Measurements from ENCODE around the gene RHEX.
"Not testable (repeated sequence)": the region's sequence is repeated elsewhere in the genome, so short reads cannot be mapped to it uniquely, and the experiment has no call there.

RHEX gene

GRCh38 chr1:206030191-206030590, 22.8 kb upstream of the RHEX start:
- DNase-seq (ENCODE audit: low read depth, low spot score), result no peak

DNA sequence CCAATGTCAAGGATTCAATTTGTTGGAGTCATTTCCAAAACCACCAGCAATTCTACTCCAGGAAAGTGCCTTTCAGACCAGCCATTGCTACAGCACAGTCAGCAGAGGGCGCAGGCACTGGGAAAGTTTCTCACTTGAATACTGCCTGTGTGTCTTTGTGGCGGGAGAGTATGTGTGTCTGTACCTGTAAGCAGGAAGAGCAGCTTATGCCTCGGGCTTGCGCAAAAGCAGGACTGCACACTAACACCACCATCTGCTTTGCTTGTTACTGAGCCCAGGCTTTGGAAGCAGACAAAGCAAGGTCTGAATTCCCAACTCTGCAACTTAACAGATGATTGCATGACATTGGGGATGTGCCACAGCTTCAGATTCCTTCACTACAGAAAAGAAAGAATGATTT, 22.3 kb upstream of the RHEX start:
- DNase-seq (ENCODE audit: low read depth, low spot score), result peak; percentile 44

GRCh38 chr1:206032380-206033140, 20.4 kb upstream of the RHEX start:
- no peak for DNase-seq (ENCODE audit: low read depth, low spot score)

GRCh38 chr1:206035027-206035426, 17.9 kb upstream of the RHEX start:
- DNase-seq (ENCODE audit: low read depth, low spot score), result no peak

DNA sequence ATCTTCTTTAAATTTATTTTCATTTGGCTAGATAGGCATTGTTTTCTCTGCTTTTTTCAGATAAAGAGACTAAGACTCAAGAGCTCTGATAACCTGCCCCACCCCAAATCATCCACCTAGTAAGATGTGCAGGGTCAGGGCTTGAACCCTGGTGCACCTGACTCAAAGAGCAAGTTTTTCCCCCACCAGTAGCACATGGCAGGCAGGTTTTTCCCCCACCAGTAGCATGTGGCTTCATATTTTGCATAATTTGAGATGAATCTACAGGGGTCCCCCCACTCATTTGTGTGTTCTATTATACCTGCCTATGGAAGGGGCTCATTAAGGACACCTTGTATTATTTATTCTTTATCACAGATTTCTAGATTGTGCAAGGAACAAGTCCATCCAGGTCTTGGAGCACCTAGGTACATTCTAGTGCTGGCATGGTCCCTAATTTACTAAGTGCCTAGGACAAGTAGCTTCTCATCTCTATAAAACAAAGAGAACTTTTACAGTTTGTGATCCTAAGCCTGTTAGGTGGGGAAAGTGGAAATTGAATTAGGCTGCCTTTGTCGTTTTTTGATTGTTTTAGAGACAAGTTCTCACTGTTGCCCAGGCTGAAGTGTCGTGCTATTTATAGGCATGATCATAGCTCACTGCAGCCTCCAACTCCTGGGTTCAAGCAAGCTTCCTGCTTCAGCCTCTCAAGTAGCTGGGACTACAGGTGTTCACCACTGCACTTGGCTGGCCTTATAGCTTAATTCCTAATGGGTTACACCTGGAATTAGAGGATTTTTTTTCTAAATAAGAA, 16.1 kb upstream of the RHEX start:
- no peak for DNase-seq (ENCODE audit: low read depth, low spot score)

DNA sequence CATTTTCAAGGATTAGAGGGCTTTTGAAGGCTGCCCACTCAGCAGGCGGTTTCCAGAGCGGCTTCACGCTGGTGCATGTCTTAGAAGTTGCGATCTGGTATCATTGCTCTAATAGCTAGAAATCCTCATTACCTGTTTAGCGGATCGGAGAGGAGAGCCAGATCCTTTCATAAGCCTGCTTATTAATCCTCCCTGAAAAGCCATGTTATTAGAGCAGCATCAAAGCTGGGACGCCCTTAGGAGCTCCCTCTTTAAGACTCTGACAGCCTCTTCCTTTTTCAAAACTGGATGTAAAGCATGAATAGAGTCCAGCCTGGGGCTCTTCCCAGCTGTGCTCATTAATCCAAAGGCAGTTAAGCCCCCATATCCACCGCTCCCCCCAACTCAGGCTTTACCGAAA, 15.4 kb upstream of the RHEX start:
- DNase-seq (ENCODE audit: low read depth, low spot score), result no peak

- no peak for DNase-seq (ENCODE audit: low read depth, low spot score)
Measured at GRCh38 chr1:206039046-206039973, 13.7 kb upstream of the RHEX start.

- no peak for DNase-seq (ENCODE audit: low read depth, low spot score)
Measured at GRCh38 chr1:206040328-206040727, 12.6 kb upstream of the RHEX start.

GRCh38 chr1:206041640-206042039, 11.3 kb upstream of the RHEX start:
- no peak for DNase-seq (ENCODE audit: low read depth, low spot score)

GRCh38 chr1:206047271-206047670, 5.7 kb upstream of the RHEX start:
- no peak for DNase-seq (ENCODE audit: low read depth, low spot score)

GRCh38 chr1:206048582-206048981, 4.4 kb upstream of the RHEX start:
- DNase-seq (ENCODE audit: low read depth, low spot score), result no peak

DNA sequence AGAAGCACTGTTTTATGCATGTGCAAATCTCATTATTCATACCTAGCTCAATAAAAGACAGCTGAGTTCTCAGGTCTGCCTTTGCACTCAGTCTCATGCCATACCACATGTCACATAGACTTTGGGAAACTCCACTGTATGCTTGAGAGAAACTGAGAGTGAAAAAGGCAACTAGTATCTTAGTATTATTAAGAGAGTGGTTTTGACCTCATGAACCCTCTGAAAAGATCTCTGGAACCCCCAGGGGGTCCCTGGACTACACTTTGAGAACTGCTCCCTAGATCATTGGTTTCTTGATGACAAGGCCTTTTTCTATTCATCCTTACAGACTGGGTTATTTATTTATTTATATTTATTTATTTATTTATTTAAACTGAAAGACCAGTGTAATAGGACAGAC, 3.7 kb upstream of the RHEX start:
- DNase-seq (ENCODE audit: low read depth, low spot score), result no peak

GRCh38 chr1:206049919-206050600, 2.9 kb upstream of the RHEX start:
- no peak for DNase-seq (ENCODE audit: low read depth, low spot score)

- DNase-seq (ENCODE audit: low read depth, low spot score), result peak; percentile 9
Measured at GRCh38 chr1:206050655-206051235, 2.2 kb upstream of the RHEX start.

- DNase-seq (ENCODE audit: low read depth, low spot score), result not testable (repeated sequence)
Measured at GRCh38 chr1:206052231-206052865, 625 bp upstream of the RHEX start.

DNA sequence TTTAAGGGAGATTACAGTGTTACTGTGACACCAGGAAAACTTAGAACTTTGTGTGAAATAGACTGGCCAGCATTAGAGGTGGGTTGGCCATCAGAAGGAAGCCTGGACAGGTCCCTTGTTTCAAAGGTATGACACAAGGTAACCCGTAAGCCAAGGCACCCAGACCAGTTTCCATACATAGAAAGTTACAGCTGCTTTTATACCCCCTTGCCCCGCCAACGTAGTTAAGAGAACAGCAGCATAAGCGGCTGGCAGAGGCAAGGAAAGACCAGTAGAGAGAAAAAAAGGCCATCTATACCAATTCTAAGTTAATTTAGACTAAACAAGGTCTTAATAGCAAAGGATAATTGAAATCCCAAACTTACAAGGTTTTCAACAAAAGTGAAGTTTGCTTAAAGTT, 643 bp downstream of the RHEX start:
- not testable (repeated sequence) for DNase-seq (ENCODE audit: low read depth, low spot score)

DNA sequence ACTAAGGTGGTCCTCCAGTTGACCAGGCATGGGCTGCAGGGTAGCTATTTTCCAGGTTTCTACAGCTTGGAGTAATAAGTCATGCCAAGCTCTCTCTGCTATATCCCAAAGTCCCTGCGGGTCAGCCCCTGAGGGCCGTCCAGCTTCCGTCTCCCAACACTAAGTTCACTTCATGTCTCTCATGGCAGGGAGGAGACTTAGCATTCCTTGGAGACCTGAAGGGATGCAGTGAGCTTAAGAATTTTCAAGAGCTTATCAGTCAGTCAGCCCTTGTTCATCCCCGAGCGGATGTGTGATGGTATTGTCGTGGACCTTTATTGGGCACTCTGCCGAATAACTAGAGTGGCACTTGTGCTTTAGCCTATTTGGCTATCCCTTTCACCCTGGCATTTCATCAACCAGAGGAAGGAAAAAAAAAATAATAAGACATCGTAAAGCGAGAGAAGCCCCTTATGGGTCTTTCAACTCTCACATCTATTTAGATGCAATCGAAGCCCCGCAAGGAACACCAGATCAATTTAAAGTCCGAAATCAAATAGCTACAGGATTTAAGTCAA, 2.2 kb downstream of the RHEX start:
- not testable (repeated sequence) for DNase-seq (ENCODE audit: low read depth, low spot score)

DNA sequence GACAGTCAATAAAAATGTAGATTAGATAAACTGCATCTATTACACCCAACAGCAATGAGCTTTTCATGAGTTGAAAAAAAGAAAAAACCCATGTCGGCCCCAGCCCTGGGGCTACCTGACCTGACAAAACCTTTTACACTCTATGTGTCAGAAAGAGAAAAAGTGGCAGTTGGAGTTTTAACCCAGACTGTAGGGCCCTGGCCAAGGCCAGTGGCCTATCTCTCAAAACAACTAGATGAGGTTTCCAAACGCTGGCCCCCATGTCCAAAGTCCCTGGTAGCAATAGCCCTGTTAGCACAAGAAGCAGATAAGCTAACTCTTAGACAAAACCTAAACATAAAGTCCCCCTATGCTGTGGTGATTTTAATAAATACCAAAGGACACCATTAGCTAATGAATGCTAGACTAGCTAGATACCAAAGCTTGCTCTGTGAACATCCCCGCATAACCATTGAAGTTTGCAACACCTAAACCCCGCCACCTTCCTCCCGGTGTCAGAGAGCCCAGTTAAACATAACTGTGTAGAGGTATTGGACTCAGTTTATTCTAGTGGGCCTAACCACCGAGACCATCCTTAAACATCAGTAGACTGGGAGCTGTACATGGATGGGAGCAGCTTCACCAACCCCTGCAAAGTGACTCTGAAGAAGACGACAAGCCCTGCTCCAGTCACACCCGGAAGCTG, 2.8 kb downstream of the RHEX start:
- not testable (repeated sequence) for DNase-seq (ENCODE audit: low read depth, low spot score)

DNA sequence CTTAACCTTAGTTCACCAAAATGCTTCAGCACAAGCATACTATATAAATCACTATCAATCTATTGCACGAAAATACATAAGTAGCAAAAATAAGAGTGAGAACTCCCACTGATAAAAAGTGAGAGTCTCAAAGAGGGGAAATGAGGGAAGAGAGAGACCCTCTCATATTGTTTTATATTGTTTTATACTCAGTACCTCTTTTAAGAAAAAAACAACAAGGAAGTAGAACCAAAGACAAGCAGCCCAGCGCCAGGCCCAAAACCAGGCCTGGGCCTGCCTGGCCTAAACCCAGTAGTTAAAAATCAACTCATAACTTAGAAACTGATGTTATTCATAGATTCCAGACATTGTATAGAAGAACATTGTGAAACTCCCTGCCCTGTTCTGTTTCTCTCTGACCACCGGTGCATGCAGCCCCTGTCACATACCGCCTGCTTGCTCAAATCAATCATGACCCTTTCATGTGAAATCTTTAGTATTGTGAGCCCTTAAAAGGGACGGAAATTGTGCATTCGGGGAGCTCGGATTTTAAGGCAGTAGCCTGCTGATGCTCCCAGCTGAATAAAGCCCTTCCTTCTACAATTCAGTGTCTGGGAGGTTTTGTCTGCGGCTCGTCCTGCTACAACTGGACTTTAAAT, 5.4 kb downstream of the RHEX start:
- DNase-seq (ENCODE audit: low read depth, low spot score), result not testable (repeated sequence)

Data from activated CD4-positive, CD25-positive, alpha-beta regulatory T cell treated with anti-CD3 and anti-CD28 coated beads, Interleukin-2, amount 50 U/mL, for 16 hours (primary cell).